GM18526 (cell line): ENCODE measurements around the gene SATB2.

Experiments used
- POLR2A ChIP-seq: IDR thresholded peaks from 3 replicates; pipeline ENCODE4 v1.6.1; 2011; ENCODE audit not compliant: insufficient read length; ENCODE audit errors: extremely low read depth

Gene SATB2

GRCh38 chr2:199339891-199340605, 117.7 kb downstream of the SATB2 start:
- no peak for TF ChIP-seq POLR2A

GRCh38 chr2:199336546-199336945, 121.2 kb downstream of the SATB2 start:
- no peak for TF ChIP-seq POLR2A

- TF ChIP-seq POLR2A, result no peak
These were observed 122.2 kb downstream of the SATB2 start for GRCh38 chr2:199335502-199335901.

- TF ChIP-seq POLR2A, result no peak
These were observed 128.3 kb downstream of the SATB2 start for GRCh38 chr2:199329466-199329865.

- no peak for TF ChIP-seq POLR2A
These were observed 128.7 kb downstream of the SATB2 start for GRCh38 chr2:199329031-199329430.

GRCh38 chr2:199325881-199326280, 131.9 kb downstream of the SATB2 start:
- TF ChIP-seq POLR2A, result no peak

GRCh38 chr2:199322151-199322550, 135.6 kb downstream of the SATB2 start:
- no peak for TF ChIP-seq POLR2A

- TF ChIP-seq POLR2A, result no peak
These were observed 140.1 kb downstream of the SATB2 start for GRCh38 chr2:199317646-199318045.

GRCh38 chr2:199316851-199317250, 140.9 kb downstream of the SATB2 start:
- no peak for TF ChIP-seq POLR2A

- no peak for TF ChIP-seq POLR2A
These were observed 142.2 kb downstream of the SATB2 start for GRCh38 chr2:199315299-199316179.

GRCh38 chr2:199312931-199313330, 144.8 kb downstream of the SATB2 start:
- TF ChIP-seq POLR2A, result no peak

- TF ChIP-seq POLR2A, result no peak
These were observed 146.8 kb downstream of the SATB2 start for GRCh38 chr2:199310771-199311585.

- TF ChIP-seq POLR2A, result no peak
These were observed 147.8 kb downstream of the SATB2 start for GRCh38 chr2:199309973-199310372.

- TF ChIP-seq POLR2A, result no peak
These were observed 148.3 kb downstream of the SATB2 start for GRCh38 chr2:199309411-199309810.

GRCh38 chr2:199308567-199308966, 149.2 kb downstream of the SATB2 start:
- no peak for TF ChIP-seq POLR2A
